ENCODE results near the gene LRGUK.

The LRGUK gene

GRCh38 chr7:134129856-134130523 is 2.9 kb downstream of the LRGUK start:
- no peak for DNase-seq

- DNase-seq, result no peak
These were observed 6.9 kb downstream of the LRGUK start for GRCh38 chr7:134134004-134134403.

DNA sequence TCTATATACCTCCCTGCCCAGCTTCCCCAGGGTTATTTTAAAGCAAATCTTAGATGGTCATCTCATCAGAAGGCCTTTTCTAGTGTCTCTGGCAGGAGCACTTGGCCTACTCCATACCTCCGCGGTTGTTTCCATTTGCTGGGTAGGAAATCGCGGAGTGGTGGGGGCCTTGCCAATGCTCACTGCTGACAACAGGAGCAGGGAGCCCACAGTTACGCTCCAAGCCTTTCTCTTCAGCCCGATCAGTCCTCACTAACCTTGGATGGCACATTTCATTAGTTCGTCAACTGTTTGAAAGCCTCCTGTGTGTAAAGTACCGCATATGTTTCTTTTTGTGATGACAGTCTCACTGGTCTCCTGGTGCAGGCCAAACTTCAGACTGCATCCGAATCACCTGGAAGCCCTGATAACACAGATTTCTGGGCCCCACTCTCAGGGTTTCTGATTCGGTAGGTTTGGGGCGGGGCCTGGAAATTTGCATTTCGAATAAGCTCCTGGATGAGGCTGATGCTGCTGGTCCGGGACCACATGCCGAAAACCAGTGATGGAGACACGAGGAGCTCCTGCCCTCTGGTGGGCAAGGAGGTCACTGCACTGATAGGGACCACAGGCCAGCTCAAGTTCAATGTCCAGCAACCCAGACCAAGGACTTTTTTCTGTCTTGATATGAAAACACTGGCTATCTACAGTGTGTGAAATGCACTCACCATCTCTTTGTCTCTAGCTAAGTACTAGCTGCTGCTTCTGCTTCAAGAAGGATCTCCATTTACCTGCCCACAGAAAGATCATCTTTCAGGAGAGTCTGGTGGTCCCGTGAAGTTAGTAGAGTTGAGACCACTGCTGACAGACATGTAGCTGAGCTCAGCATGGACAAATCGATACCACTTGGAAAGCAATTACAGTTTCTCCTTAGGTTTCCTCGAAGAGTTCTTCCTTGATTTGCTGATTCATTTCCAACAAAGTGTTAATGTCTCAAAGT is 14.0 kb downstream of the LRGUK start:
- peak; percentile 73 for DNase-seq

- DNase-seq, result no peak
These were observed 14.7 kb downstream of the LRGUK start for GRCh38 chr7:134141868-134142264.

GRCh38 chr7:134153493-134154136 is 26.5 kb downstream of the LRGUK start:
- DNase-seq, result no peak

DNA sequence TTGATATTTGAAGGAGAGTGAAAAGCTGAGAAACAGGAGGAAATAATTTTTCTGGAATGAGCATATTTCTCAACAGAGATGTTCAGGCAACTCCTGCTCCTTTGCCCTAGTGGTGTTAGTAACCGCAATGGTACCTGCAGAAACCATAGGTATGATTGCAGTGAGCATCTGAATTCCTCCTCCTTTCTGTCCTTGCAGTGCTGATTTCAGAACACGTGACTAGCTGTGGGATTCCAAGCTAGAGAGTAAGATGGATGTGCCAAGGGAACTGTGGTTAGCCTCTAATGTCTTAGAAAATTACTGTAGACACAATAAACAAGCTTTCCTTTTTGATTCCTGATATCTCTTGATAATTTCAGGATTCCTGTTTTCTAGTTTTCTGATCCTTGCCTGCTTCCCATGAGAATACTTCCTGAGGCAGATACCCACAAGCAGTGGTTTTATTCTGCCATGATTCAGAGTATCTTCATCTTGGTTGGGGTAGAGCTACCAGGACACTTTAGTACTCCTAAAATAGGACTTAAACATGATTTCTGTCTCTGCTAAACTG is 27.5 kb downstream of the LRGUK start:
- no peak for DNase-seq

DNA sequence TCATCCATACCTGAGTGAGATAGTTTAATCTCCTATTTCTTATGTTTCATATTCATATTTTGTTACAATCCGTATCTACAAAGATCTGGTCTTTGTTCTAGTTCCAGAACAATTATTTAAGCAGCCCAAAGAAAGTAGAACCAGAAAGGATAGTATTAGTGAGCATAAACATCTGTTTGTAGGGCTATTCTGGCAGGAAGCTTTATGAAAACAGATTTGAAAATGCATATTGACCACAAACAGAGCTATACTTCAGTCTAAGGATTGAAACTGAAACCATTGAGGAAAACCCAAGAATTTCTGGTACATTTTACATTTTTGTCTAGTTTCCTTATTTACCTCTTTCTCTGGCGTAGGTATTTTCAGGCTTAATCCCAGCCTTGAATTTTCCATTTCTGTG is 28.1 kb downstream of the LRGUK start:
- DNase-seq, result no peak

DNA sequence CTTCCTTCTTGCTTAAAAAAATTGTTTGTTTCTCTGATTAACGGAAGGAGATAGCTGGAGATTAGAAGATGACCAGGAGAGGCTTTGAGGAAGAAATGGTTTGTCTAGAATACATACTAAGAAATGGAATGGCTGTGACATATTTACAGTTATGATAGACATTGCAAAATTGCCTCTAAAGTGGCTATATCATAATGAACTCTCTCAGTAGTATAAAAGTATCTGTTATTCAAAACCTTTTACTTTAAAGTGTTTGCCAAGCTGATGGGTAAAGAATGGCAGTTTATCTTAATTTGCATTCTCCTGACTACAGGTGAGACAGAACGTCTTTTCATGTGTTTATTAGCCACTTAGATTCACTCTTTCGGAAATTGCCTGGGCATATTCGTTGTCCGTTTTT is 28.7 kb downstream of the LRGUK start:
- DNase-seq, result no peak

GRCh38 chr7:134165252-134165651 is 38.1 kb downstream of the LRGUK start:
- no peak for DNase-seq

GRCh38 chr7:134167250-134167649 is 40.1 kb downstream of the LRGUK start:
- no peak for DNase-seq

GRCh38 chr7:134167841-134168240 is 40.7 kb downstream of the LRGUK start:
- no peak for DNase-seq

DNA sequence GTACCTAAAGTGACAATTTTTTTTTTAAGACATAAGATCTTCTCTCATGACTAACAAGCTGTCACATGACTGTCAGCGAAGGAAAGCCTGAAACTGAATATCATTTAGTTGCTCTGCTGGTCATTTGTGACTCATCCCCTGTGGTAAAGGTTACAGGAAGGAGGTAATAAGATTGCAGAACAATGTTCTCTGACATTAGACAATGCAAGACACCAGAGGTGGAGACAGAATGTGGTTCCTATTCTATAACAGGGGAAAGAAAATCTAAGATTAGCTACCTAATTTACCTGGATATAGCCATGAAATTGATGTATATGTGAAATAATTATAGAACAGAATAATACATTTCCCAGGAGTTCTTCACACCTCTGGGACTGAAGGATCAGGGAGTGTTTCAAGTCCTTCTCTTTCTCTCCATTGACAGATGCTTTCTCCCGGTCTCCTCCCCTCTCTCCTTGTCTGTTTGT is 47.7 kb downstream of the LRGUK start:
- peak; percentile 80 for DNase-seq

GRCh38 chr7:134175334-134176036 is 48.3 kb downstream of the LRGUK start:
- no peak for DNase-seq

DNA sequence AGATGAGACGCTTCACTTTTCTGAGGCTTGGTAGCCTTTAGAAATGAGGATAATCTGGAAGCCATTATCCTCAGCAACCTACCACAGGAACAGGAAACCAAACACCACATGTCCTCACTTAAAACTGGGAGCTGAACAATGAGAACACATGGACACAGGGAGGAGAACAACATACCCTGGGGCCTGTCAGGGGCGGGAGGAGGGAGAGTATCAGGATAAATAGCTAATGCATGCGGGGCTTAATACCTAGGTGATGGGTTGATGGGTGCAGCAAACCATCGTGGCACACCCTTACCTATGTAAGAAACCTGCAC is 48.9 kb downstream of the LRGUK start:
- DNase-seq, result no peak

DNA sequence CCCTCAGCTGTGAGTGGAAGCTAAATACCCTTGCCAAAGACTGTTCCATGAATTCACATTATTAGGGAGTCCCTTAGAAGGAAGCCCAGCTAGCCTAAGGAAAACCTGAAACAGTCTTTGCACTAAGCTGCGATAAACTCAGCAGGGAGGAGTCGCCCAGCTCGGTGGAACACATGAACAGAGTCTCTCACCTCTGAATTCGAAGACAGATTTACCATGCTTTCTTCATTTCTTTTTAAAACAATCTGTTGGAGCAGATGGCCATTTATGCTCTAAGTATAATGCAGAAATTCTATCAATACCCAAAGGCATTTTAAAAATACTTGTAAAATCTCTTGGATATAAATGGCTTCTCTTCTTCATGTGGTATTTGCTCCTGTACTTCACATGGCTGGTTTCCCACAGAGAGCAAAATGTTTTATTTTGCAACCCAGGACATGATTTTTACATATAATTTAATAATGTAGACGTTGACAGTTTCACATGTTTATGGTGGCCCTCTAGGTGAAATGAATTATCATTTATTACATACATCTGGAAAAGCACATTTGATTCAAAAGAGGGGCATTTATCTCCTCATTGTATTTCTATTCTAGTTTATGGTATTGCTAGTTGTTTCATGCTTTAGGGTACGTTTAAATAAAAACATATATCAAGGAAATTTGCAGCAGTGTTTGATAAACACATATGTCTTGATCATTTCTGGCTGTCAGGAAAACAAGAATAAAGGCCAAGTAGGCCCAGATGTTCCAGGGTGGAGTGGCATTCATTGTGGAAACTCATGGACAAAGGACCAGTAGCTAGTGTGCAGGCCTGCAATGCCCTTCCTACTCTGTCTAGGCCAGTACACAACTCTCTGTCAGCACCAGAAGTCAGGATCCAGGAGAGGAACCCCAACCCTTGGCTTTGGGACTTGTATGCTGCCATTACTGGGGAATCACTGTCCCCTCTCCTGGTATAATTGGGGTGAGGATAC is 52.2 kb downstream of the LRGUK start:
- DNase-seq, result no peak

DNA sequence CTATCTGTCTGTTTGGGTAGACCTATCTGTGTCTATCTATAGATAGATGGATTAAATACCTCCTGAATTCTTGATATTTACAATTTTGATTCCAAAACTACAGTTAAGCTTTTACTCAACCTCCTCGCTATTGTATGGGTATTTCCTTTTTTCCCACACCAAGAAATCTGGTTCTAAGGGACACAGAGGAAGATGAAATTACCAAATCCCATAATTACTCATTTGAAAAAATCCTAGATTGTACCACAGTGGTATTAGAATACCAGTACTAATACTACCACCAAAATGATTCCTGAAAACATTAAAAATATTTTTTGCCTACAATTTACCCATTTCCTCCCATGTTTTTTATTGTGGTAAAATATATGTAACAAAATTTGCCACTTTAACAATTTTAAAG is 53.2 kb downstream of the LRGUK start:
- DNase-seq, result no peak

- no peak for DNase-seq
These were observed 54.9 kb downstream of the LRGUK start for GRCh38 chr7:134182078-134182477.

GRCh38 chr7:134184767-134185166 is 57.6 kb downstream of the LRGUK start:
- peak; percentile 33 for DNase-seq

GRCh38 chr7:134186027-134186426 is 58.9 kb downstream of the LRGUK start:
- no peak for DNase-seq

- DNase-seq, result no peak
These were observed 59.7 kb downstream of the LRGUK start for GRCh38 chr7:134186801-134187200.

DNA sequence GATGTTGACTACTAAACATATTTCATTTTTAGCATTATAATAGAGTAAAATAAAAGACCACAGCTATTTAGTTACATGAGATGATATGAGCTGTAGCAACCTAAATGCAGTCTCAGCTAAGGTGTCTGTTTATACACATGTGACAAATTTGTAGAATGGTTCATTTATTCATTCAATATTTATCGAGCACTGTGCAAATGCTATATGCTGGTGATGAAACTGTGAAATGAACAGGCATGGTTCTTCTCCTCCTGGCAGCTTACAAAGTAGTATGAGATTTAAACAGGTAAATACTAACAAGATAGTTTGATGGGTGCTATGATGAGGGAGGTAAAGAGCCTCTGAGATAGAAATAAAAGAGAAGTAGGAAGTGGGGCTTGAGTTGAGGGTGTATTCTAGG is 60.8 kb downstream of the LRGUK start:
- DNase-seq, result no peak

- DNase-seq, result no peak
These were observed 61.2 kb downstream of the LRGUK start for GRCh38 chr7:134188311-134188710.
